Type B pancreatic cell (in vitro differentiated cells): ENCODE data around the gene STAT6. TPM values are rescaled to one million over a fixed set of nuclear protein-coding genes. Genes with fewer than 3 reads are reported as not detected.
A peak's percentile ranks its signal among the peaks of the same experiment; 100 is the strongest.

Source experiments
- DNase-seq: peaks from one replicate; pipeline ENCODE4 v3.0.0; 2021; ENCODE audit warnings: mixed read lengths; ENCODE audit not compliant: unreplicated experiment; ENCODE audit errors: extremely low spot score
- H3K27ac Mint-ChIP-seq: 2 replicates; pipeline ENCODE4 v1.8.0; 2021; ENCODE audit warnings: mild to moderate bottlenecking, mixed read lengths
- H3K27me3 Mint-ChIP-seq: 2 replicates; pipeline ENCODE4 v1.8.0; 2021; ENCODE audit warnings: mixed read lengths
- H3K36me3 Mint-ChIP-seq: 2 replicates; pipeline ENCODE4 v1.8.0; 2021; ENCODE audit warnings: mixed read lengths
- H3K4me1 Mint-ChIP-seq: one replicate; pipeline ENCODE4 v1.8.0; 2021; ENCODE audit warnings: mixed read lengths; ENCODE audit not compliant: unreplicated experiment
- H3K4me3 Mint-ChIP-seq: 2 replicates; pipeline ENCODE4 v1.8.0; 2021; ENCODE audit warnings: mild to moderate bottlenecking, mixed read lengths
- H3K9me3 Mint-ChIP-seq: 2 replicates; pipeline ENCODE4 v1.8.0; 2021; ENCODE audit warnings: mixed read lengths
- total RNA-seq: library from RNA; stranded (reverse); gene quantifications from 2 replicates; pipeline ENCODE4 v1.2.1, GENCODE V29; 2021; ENCODE audit warnings: low replicate concordance
- TF ChIP-seq, protein P1 (sequence below): fragments of 200-600 bp; sonication (generic); conservative IDR thresholded peaks from 2 replicates; pipeline ENCODE4 v1.5.0; 2021; ENCODE audit warnings: antibody characterized with exemption, mild to moderate bottlenecking

The STAT6 gene
- total RNA-seq, 1 donor from 2014 or later = 83.4 TPM

DNA sequence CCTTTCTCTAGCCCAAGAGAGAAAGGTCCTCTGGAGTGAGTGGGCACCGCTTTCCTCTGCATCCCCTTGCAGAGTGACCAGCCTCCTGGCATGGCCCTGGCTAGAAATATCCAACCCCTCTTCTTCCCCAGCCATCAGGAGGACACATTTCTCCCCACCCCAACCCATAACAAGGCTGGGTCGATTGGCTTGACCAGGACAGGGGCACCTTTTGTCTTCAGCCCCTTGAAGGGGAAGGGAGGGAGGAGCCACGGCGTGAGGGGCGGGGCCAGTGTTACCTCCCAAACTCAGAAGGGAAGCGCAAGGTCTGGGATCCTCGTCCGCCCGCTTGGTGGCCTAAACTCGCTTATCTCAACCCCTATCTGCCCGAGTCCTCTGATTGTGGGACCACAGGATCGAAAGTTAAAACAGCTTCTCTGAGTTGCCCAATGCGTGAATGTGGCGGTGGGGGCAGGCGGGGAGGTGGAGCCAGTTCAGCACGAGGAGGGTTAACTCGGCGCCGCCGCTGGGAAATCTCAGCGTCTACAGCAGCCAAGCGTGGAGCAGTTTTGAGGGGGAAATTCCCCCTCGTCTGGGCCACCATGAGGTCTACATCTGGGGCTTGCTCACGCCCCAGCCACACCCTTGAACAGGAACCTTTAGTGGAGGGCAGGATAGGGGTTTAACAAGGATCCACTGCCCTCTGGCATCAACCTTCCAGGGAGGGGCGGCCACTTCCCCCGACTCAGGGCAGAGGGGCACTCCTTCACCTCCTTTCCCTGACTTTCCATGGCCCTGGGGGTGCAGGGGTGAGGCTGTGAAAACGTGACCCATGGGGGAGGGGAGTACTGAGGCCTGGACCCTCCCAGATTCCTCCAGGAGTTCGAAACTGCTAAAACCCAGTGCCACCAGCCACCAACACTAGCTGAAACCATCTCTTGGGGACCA is 795 bp downstream of the STAT6 start:
- TF ChIP-seq, protein P1, sequence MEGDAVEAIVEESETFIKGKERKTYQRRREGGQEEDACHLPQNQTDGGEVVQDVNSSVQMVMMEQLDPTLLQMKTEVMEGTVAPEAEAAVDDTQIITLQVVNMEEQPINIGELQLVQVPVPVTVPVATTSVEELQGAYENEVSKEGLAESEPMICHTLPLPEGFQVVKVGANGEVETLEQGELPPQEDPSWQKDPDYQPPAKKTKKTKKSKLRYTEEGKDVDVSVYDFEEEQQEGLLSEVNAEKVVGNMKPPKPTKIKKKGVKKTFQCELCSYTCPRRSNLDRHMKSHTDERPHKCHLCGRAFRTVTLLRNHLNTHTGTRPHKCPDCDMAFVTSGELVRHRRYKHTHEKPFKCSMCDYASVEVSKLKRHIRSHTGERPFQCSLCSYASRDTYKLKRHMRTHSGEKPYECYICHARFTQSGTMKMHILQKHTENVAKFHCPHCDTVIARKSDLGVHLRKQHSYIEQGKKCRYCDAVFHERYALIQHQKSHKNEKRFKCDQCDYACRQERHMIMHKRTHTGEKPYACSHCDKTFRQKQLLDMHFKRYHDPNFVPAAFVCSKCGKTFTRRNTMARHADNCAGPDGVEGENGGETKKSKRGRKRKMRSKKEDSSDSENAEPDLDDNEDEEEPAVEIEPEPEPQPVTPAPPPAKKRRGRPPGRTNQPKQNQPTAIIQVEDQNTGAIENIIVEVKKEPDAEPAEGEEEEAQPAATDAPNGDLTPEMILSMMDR = peak; percentile 39
- DNase-seq = no peak
- Mint-ChIP-seq H3K27ac (peak overlapping the region; percentile 99), H3K36me3 (peaks cover 10% of the 10 kb centered on the region), H3K4me3 (peak overlapping the region; percentile 96), H3K27me3 (peaks cover 4% of the 10 kb centered on the region), H3K4me1 (peaks cover 31% of the 10 kb centered on the region), H3K9me3 (no peaks in the 10 kb centered on the region)

DNA sequence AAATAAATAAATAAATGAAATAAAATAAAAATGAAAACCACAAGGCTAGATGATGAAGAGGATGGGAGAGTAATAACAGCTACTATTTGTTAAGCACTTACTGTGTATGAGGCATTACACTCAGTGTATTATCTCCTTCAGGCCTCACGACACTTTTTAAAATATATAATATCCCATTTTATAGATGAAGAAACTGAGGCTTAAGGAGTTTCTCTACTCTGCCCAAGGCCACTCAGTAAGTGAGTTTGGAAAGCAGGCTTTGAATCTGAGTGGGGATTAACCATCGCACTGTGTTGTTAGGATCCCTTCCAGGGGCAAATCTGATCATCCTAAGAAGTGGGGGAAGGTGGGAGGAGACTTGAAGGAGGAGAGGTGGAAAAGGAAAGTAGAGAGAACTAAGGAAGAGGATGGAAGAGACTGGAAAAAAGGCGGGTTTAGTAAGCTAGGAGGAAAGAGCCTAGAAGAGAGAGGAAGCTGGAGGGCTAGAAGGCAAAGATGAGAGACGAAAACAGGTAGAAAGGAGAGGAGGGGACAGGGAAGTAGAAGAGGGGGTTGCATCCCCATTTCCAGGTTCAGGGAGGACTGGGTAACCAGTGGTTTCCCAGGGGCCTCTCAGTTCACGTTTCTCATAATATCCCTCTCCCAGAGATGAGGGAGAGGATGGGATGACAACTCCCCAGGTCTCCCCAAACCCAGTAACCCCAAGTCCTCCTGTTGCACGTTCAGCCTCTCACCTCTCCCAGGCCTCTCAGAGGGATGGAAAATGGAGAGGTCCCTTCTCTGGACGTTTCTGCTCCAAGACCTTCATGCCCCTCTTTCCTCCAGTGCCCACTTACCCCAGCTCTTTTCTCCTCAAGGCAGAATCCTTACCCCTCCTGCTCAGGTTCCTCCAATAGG is 1.7 kb downstream of the STAT6 start:
- H3K27ac Mint-ChIP-seq = peak overlapping the region; percentile 99
- no peaks in the 10 kb centered on the region for H3K9me3 Mint-ChIP-seq
- peaks cover 10% of the 10 kb centered on the region for H3K36me3 Mint-ChIP-seq
- peaks cover 4% of the 10 kb centered on the region for H3K27me3 Mint-ChIP-seq
- peaks cover 31% of the 10 kb centered on the region for H3K4me1 Mint-ChIP-seq
- TF ChIP-seq, protein P1 = no peak
- DNase-seq = no peak
- H3K4me3 Mint-ChIP-seq = peak overlapping the region; percentile 96

DNA sequence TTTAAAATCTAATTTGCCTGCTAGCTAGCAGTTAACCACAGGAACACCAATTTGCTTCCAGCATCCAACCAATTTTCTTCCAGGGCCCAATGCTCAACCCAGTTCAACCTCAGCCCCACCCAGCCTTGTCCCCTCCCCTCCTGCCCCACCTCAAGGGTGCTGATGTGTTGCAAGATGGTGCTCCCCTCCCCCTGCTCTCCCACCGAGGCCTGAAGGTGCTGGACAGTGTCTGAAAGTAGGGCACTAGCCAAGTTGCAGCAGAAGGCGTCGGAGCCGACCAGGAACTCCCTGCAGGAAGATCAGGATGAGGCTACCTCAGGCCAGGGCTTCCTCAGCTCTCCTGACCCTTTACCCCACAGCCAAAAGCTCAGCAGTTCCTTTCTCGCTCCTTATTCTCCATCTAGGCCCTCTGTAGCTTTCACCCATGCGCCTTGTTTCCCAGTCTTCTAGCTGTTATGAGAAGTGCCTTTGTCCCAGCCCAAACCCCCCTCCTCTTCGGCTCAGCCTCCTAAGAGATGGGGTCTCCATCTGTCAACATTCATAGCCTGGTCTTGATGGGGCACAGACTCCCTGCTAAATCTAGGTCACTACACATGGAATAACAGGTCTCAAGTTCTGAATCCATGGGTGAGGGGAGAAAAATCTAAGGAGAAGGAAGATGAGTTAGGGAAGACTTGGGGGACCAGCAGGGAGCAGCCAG is 3.6 kb downstream of the STAT6 start:
- H3K9me3 Mint-ChIP-seq = no peaks in the 10 kb centered on the region
- TF ChIP-seq, protein P1 = no peak
- H3K4me3 Mint-ChIP-seq = peak overlapping the region; percentile 26
- peaks cover 4% of the 10 kb centered on the region for H3K27me3 Mint-ChIP-seq
- no peak for DNase-seq
- H3K36me3 Mint-ChIP-seq = peaks cover 10% of the 10 kb centered on the region
- peaks cover 28% of the 10 kb centered on the region for H3K4me1 Mint-ChIP-seq
- peak overlapping the region; percentile 55 for H3K27ac Mint-ChIP-seq

DNA sequence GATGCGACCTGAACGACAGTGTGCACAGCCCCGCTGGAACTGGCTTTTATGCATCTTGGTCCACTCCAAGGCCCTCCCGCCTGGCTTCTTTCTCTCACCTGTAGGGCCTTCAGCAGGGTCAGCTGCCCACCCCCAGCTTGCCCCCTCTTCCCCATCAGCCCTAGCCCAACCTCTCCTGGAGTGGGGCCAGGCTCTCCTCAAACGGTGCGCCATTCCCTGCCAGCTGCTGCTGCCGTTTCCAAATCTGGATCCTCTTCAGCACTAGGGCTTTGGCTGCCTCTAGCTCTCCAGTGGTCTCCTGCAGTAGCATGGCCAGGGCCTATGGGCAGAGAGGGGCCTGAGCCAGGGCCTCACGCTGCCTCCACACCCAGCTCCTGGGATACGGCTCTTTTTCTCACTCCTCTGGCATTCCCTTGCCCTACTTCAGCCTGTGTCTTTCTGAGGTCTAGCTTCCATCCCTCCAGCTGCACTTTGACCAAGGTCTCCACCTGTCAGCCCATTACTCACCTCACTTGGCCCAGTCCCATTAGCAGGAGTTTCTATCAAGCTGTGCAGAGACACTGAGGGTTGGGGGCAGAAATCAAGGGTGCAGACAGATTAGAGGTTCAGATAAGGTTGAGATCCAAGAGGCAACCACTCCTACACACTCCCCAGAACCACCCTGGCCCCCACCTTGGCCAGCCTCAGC is 5.0 kb downstream of the STAT6 start:
- Mint-ChIP-seq H3K27ac (peak overlapping the region; percentile 9), H3K9me3 (no peaks in the 10 kb centered on the region), H3K4me1 (peaks cover 15% of the 10 kb centered on the region), H3K4me3 (no peak overlapping the region), H3K27me3 (no peaks in the 10 kb centered on the region), H3K36me3 (peaks cover 10% of the 10 kb centered on the region)
- DNase-seq = no peak
- TF ChIP-seq, protein P1 = no peak
